ENCODE data around the gene SAXO1.

GRCh38 chr9:18942801-18943200 is 90.2 kb downstream of the SAXO1 start:
- TF ChIP-seq CTCF (IDR thresholded peaks at IDR 0.05) (no peak), POLR2AphosphoS5 (IDR thresholded peaks at IDR 0.05; ENCODE audit: insufficient read depth in 1 of 2, low read depth in 1 of 2) (no peak)

All from vagina (tissue), 2 donors.